ENCODE data around the gene TBC1D3B. TPM values are rescaled to one million over a fixed set of nuclear protein-coding genes. Genes with fewer than 3 reads are reported as not detected.
A peak's percentile ranks its signal among the peaks of the same experiment; 100 is the strongest.
"Not testable (repeated sequence)": the region's sequence is repeated elsewhere in the genome, so short reads cannot be mapped to it uniquely, and the experiment has no call there.

The TBC1D3B gene
- total RNA-seq, 4 donors from 2014 or later: 5.2 to 12.1 TPM; not detected in 2

- in situ Hi-C loops (cut with MboI; ENCODE audit: low pct_ligation_motif_present in 1 of 4, low pct_unique_long_range_greater_than_20kb in 1 of 4, low sequenced_read_pairs in 3 of 4): no loop called here
- intact Hi-C loops (cut with DNase I; ENCODE audit: low total_unique reads): no loop called here
- Histone ChIP-seq H3K4me3 (no peak overlapping the region), H3K4me1 (peaks cover 10 to 57% (median 20%) of the 10 kb centered on the region in 4 donors), H3K27me3 (no peaks in the 10 kb centered on the region), H3K36me3 (no peaks in the 10 kb centered on the region), H3K27ac (peak overlapping the region; percentile 70 to 81 (median 72)), H3K9me3 (peaks cover 13 to 17% of the 10 kb centered on the region in 2 donors)
- 68 to 69% methylated on average over 6 of the region's 6 CpGs for WGBS, 2 donors (ENCODE audit: low coverage in 1 of 2)
- no peak for DNase-seq
- TF ChIP-seq EP300 (IDR thresholded peaks at IDR 0.05; ENCODE audit: low read depth): no peak
- no peak for TF ChIP-seq POLR2A (IDR thresholded peaks at IDR 0.05)
- TF ChIP-seq POLR2AphosphoS5 (IDR thresholded peaks at IDR 0.05): no peak
- TF ChIP-seq CTCF (IDR thresholded peaks at IDR 0.05): no peak
These were observed 48.5 kb downstream of the TBC1D3B start for GRCh38 chr17:36127911-36128310.

- DNase-seq: no peak
- intact Hi-C loops (cut with DNase I; ENCODE audit: low total_unique reads): no loop called here
- 52 to 69% methylated on average over 4 to 7 of the region's 7 CpGs for WGBS, 2 donors (ENCODE audit: low coverage in 1 of 2)
- no peaks in the 10 kb centered on the region for H3K36me3 ChIP-seq
- H3K4me3 ChIP-seq: no peak overlapping the region
- H3K9me3 ChIP-seq: peaks cover 13 to 17% of the 10 kb centered on the region in 2 donors
- TF ChIP-seq POLR2A (IDR thresholded peaks at IDR 0.05): no peak
- peak; percentile 9 for TF ChIP-seq EP300 (IDR thresholded peaks at IDR 0.05; ENCODE audit: low read depth)
- peak in 1 of 3 donors; percentile 43 for TF ChIP-seq POLR2AphosphoS5 (IDR thresholded peaks at IDR 0.05)
- TF ChIP-seq CTCF (IDR thresholded peaks at IDR 0.05): no peak
- in situ Hi-C loops (cut with MboI; ENCODE audit: low pct_ligation_motif_present in 1 of 4, low pct_unique_long_range_greater_than_20kb in 1 of 4, low sequenced_read_pairs in 3 of 4): no loop called here
- peaks cover 10 to 55% (median 16%) of the 10 kb centered on the region in 4 donors for H3K4me1 ChIP-seq
- peak overlapping the region; percentile 70 to 81 (median 72) for H3K27ac ChIP-seq
- H3K27me3 ChIP-seq: no peaks in the 10 kb centered on the region
These were observed 49.1 kb downstream of the TBC1D3B start for GRCh38 chr17:36127199-36127893.

- H3K36me3 ChIP-seq: no peaks in the 10 kb centered on the region
- peaks cover 13 to 17% of the 10 kb centered on the region in 2 donors for H3K9me3 ChIP-seq
- TF ChIP-seq CTCF (IDR thresholded peaks at IDR 0.05): peak in 1 of 5 experiments; percentile 13
- TF ChIP-seq POLR2AphosphoS5 (IDR thresholded peaks at IDR 0.05): no peak
- no peak overlapping the region for H3K27ac ChIP-seq
- H3K4me3 ChIP-seq: no peak overlapping the region
- in situ Hi-C loops (cut with MboI; ENCODE audit: low pct_ligation_motif_present in 1 of 4, low pct_unique_long_range_greater_than_20kb in 1 of 4, low sequenced_read_pairs in 3 of 4): loop anchor here in 1 of 4 donors (25.0 kb wide), 1 partner anchor 337 kb away; no protein-coding TSS in a partner anchor
- H3K4me1 ChIP-seq: peaks cover 10 to 43% (median 16%) of the 10 kb centered on the region in 4 donors
- intact Hi-C loops (cut with DNase I; ENCODE audit: low total_unique reads): no loop called here
- WGBS, 2 donors (ENCODE audit: low coverage in 1 of 2): 79 to 100% methylated on average over 1 to 8 of the region's 9 CpGs
- H3K27me3 ChIP-seq: no peaks in the 10 kb centered on the region
- no peak for DNase-seq
These were observed 51.3 kb downstream of the TBC1D3B start for GRCh38 chr17:36124879-36125824.

- no peaks in the 10 kb centered on the region for H3K27me3 ChIP-seq
- DNase-seq: no peak
- no peaks in the 10 kb centered on the region for H3K36me3 ChIP-seq
- H3K4me1 ChIP-seq: peaks cover 5 to 28% (median 11%) of the 10 kb centered on the region in 4 donors
- TF ChIP-seq POLR2AphosphoS5 (IDR thresholded peaks at IDR 0.05): no peak
- no peak for TF ChIP-seq CTCF (IDR thresholded peaks at IDR 0.05)
- TF ChIP-seq POLR2A (IDR thresholded peaks at IDR 0.05): no peak
- no peak for TF ChIP-seq EP300 (IDR thresholded peaks at IDR 0.05; ENCODE audit: low read depth)
- H3K27ac ChIP-seq: no peak overlapping the region
- WGBS, 2 donors (ENCODE audit: low coverage in 1 of 2): 78 to 91% methylated on average over 1 to 2 of the region's 2 CpGs
- in situ Hi-C loops (cut with MboI; ENCODE audit: low pct_ligation_motif_present in 1 of 4, low pct_unique_long_range_greater_than_20kb in 1 of 4, low sequenced_read_pairs in 3 of 4): loop anchor here in 1 of 4 donors (25.0 kb wide), 1 partner anchor 339 kb away; no protein-coding TSS in a partner anchor
- intact Hi-C loops (cut with DNase I; ENCODE audit: low total_unique reads): no loop called here
- peaks cover 13 to 17% of the 10 kb centered on the region in 2 donors for H3K9me3 ChIP-seq
- H3K4me3 ChIP-seq: no peak overlapping the region
These were observed 53.0 kb downstream of the TBC1D3B start for GRCh38 chr17:36123431-36123830.

GRCh38 chr17:36121099-36121498, 55.3 kb downstream of the TBC1D3B start:
- peaks cover 13 to 15% of the 10 kb centered on the region in 2 donors for H3K9me3 ChIP-seq
- DNase-seq: not testable (repeated sequence)

More at GRCh38 chr17:36121099-36121498, 55.3 kb downstream of the TBC1D3B start:
- peaks cover 0 to 23% (median 6%) of the 10 kb centered on the region in 4 donors for H3K4me1 ChIP-seq
- H3K4me3 ChIP-seq; H3K27me3 ChIP-seq; intact Hi-C loops (cut with DNase I; ENCODE audit: low total_unique reads); H3K27ac ChIP-seq; H3K36me3 ChIP-seq: not testable (repeated sequence)
- 66 to 71% methylated on average over 6 of the region's 6 CpGs for WGBS, 2 donors (ENCODE audit: low coverage in 1 of 2)
- in situ Hi-C loops (cut with MboI; ENCODE audit: low pct_ligation_motif_present in 1 of 4, low pct_unique_long_range_greater_than_20kb in 1 of 4, low sequenced_read_pairs in 3 of 4): loop anchor here in 1 of 4 donors (25.0 kb wide), 1 partner anchor 341 kb away; no protein-coding TSS in a partner anchor

Data from transverse colon (tissue), 4 donors.